ENCODE measurements around the gene MID2.
"Not testable (repeated sequence)": the region's sequence is repeated elsewhere in the genome, so short reads cannot be mapped to it uniquely, and the experiment has no call there.

The MID2 gene

GRCh38 chrX:107955337-107955736, 129.7 kb downstream of the MID2 start:
- not testable (repeated sequence) for DNase-seq (ENCODE audit: low read depth)

- no peak for DNase-seq (ENCODE audit: low read depth)
These were observed 143.0 kb downstream of the MID2 start for GRCh38 chrX:107968623-107969022.

DNA sequence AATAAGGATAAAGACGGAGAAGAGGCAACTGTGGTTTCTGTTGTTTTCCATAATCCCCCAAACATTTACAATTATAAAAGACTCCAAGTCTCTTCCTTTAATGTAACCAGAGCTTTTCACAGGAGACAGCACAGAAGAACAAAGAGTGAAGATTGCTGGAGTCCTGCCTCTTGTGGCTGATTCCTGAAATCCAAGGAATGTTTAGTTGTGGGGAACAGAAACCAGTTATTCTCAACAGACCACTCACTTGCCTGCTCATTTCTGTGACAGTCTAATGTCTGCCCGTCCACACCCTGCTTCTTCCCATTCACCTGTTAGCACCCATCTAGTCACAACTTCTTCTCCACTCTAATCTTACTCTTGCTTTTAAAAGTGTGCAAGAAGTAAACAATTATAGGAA, 144.4 kb downstream of the MID2 start:
- DNase-seq (ENCODE audit: low read depth), result no peak

- DNase-seq (ENCODE audit: low read depth), result no peak
These were observed 146.0 kb downstream of the MID2 start for GRCh38 chrX:107971636-107972035.
